ENCODE data around the gene SDCBP2. TPM values are rescaled to one million over a fixed set of nuclear protein-coding genes. Genes with fewer than 3 reads are reported as not detected.

SDCBP2 gene
- total RNA-seq, 1 experiment from 2014 or later, result 3.3 TPM

DNA sequence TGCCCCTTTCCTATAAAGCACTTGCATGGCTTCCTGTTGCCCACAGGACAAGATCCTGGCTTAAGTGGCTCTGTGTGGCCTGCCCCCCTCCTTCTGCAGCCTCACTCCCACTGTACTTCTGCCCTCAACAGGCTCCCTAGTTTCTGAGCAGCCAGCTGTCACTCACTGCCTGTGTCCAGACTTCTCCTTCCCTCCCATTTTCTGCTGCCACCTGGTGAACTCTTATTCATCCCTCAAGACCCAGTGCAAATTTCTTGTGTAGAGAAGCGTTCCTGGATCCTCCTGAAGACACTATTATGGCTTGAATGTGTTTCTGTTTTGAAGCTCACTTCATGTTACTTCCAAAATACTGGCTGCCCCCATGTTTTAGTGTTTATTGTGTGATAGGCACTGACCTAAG, 36.3 kb downstream of the SDCBP2 start (continued):
- TF ChIP-seq RORB (CRISPR knock-in tag; IDR thresholded peaks at IDR 0.05) (no peak), MXD4 (CRISPR knock-in tag; IDR thresholded peaks at IDR 0.05; ENCODE audit: borderline replicate concordance) (no peak)
- TF ChIP-seq, protein P1, sequence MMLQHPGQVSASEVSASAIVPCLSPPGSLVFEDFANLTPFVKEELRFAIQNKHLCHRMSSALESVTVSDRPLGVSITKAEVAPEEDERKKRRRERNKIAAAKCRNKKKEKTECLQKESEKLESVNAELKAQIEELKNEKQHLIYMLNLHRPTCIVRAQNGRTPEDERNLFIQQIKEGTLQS (CRISPR knock-in tag; conservative IDR thresholded peaks at IDR 0.05), result no peak

DNA sequence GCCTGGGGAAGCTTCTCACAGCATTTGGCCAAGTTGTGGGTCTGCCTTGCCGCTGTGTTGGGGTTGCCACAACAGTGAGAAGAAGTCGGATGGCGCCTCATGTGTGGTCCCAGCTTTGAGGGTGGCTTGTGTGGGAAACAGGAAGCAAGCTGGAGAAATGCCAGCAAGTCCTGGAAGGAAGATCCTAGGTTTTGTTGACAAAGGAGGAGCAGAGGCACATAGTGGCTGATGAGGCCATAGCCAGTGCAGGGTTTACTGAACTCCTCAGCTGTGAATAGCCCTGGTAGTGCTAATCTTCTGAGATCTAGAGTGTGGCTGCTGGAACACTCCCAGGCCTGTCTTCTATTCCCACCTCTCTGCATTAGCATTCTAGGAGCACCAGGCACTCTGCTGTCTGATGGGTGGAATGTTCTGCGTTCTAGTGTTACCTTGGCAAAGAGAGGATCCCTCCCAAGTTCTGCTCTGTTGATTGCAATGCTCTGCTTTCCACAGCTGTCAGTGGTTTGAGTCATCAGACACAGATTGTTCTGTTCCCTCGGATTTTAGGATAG, 37.7 kb downstream of the SDCBP2 start:
- no peak for DNase-seq (ENCODE audit: low spot score)
- no peaks in the 10 kb centered on the region for H3K4me1 Mint-ChIP-seq
- ATAC-seq, result no peak
- no peak overlapping the region for H3K27ac Mint-ChIP-seq
- H3K4me3 Mint-ChIP-seq, result no peak overlapping the region
- H3K27me3 Mint-ChIP-seq (ENCODE audit: low read depth), result no peaks in the 10 kb centered on the region
- no peaks in the 10 kb centered on the region for H3K36me3 Mint-ChIP-seq
- ChIA-PET POLR2A (no interaction called here), CTCF (interaction anchor here (1.2 to 1.4 kb wide), 2 partner anchors 9 to 78 kb away, joined by 3 read pairs; no protein-coding TSS in a partner anchor)
- TF ChIP-seq, protein P2, sequence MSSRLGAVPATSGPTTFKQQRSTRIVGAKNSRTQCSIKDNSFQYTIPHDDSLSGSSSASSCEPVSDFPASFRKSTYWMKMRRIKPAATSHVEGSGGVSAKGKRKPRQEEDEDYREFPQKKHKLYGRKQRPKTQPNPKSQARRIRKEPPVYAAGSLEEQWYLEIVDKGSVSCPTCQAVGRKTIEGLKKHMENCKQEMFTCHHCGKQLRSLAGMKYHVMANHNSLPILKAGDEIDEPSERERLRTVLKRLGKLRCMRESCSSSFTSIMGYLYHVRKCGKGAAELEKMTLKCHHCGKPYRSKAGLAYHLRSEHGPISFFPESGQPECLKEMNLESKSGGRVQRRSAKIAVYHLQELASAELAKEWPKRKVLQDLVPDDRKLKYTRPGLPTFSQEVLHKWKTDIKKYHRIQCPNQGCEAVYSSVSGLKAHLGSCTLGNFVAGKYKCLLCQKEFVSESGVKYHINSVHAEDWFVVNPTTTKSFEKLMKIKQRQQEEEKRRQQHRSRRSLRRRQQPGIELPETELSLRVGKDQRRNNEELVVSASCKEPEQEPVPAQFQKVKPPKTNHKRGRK (CRISPR knock-in tag; IDR thresholded peaks at IDR 0.05; ENCODE audit: borderline replicate concordance), result no peak
- TF ChIP-seq, protein P3, sequence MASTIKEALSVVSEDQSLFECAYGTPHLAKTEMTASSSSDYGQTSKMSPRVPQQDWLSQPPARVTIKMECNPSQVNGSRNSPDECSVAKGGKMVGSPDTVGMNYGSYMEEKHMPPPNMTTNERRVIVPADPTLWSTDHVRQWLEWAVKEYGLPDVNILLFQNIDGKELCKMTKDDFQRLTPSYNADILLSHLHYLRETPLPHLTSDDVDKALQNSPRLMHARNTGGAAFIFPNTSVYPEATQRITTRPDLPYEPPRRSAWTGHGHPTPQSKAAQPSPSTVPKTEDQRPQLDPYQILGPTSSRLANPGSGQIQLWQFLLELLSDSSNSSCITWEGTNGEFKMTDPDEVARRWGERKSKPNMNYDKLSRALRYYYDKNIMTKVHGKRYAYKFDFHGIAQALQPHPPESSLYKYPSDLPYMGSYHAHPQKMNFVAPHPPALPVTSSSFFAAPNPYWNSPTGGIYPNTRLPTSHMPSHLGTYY (CRISPR knock-in tag; IDR thresholded peaks at IDR 0.05), result no peak
- TF ChIP-seq, protein P4, sequence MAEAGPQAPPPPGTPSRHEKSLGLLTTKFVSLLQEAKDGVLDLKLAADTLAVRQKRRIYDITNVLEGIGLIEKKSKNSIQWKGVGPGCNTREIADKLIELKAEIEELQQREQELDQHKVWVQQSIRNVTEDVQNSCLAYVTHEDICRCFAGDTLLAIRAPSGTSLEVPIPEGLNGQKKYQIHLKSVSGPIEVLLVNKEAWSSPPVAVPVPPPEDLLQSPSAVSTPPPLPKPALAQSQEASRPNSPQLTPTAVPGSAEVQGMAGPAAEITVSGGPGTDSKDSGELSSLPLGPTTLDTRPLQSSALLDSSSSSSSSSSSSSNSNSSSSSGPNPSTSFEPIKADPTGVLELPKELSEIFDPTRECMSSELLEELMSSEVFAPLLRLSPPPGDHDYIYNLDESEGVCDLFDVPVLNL (CRISPR knock-in tag; IDR thresholded peaks at IDR 0.05; ENCODE audit: borderline replicate concordance, low read depth), result no peak
- TF ChIP-seq, protein P5, sequence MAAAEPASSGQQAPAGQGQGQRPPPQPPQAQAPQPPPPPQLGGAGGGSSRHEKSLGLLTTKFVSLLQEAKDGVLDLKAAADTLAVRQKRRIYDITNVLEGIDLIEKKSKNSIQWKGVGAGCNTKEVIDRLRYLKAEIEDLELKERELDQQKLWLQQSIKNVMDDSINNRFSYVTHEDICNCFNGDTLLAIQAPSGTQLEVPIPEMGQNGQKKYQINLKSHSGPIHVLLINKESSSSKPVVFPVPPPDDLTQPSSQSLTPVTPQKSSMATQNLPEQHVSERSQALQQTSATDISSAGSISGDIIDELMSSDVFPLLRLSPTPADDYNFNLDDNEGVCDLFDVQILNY (CRISPR knock-in tag; IDR thresholded peaks at IDR 0.05), result no peak
- TF ChIP-seq, protein P6, sequence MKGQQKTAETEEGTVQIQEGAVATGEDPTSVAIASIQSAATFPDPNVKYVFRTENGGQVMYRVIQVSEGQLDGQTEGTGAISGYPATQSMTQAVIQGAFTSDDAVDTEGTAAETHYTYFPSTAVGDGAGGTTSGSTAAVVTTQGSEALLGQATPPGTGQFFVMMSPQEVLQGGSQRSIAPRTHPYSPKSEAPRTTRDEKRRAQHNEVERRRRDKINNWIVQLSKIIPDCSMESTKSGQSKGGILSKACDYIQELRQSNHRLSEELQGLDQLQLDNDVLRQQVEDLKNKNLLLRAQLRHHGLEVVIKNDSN (CRISPR knock-in tag; IDR thresholded peaks at IDR 0.05), result no peak
- TF ChIP-seq, protein P7, sequence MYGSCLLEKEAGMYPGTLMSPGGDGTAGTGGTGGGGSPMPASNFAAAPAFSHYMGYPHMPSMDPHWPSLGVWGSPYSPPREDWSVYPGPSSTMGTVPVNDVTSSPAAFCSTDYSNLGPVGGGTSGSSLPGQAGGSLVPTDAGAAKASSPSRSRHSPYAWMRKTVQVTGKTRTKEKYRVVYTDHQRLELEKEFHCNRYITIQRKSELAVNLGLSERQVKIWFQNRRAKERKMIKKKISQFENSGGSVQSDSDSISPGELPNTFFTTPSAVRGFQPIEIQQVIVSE (CRISPR knock-in tag; IDR thresholded peaks at IDR 0.05; ENCODE audit: borderline replicate concordance), result no peak
- TF ChIP-seq, protein P8, sequence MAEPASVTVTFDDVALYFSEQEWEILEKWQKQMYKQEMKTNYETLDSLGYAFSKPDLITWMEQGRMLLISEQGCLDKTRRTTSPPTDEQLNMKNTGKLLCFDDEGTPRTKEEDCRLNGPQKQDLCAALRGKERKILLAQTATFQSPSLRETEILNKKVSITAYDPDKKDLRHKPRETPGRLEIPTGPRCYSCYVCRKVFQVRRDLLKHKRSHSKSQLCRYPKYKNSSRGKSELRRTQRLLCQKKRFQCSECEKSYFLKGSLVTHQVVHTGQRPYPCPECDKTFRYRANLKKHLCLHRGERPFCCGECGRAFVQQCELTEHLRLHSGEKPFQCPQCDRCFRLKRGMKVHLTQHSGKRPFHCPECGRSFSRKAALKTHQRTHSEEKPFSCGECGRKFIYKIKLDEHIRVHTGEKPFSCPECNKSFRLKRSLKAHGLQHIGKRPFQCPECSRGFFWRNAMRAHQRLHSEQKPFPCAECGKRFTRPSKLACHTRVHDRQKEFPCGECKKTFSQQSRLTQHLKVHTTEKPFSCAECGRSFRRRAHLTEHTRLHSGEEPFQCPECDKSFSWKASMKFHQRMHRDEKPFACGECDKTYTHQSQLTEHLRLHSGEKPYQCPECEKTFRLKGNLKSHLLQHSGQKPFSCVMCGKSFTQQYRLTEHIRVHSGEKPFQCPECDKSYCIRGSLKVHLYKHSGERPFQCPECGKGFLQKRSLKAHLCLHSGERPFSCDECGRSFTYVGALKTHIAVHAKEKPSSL (CRISPR knock-in tag; conservative IDR thresholded peaks at IDR 0.05), result no peak
- TF ChIP-seq, protein P9, sequence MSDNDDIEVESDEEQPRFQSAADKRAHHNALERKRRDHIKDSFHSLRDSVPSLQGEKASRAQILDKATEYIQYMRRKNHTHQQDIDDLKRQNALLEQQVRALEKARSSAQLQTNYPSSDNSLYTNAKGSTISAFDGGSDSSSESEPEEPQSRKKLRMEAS (CRISPR knock-in tag; IDR thresholded peaks at IDR 0.05), result no peak
- H3K9me3 Mint-ChIP-seq, result no peaks in the 10 kb centered on the region
